Right lobe of liver (tissue), 6 donors: ENCODE measurements around the gene KHDRBS2. TPM values are rescaled to one million over a fixed set of nuclear protein-coding genes. Genes with fewer than 3 reads are reported as not detected.

Experiments
- ATAC-seq, 4 donors: fragments of 200-7000 bp; cut with Tn5 transposase; one replicate each; pipeline ENCODE4 v1.9.1; 2020; ENCODE audit warnings: mild to moderate bottlenecking in 4 of 4, moderate library complexity in 4 of 4
- DNase-seq, 3 donors: peaks; one replicate each; pipeline ENCODE4 v3.0.0-alpha.2; 2020
- H3K27ac ChIP-seq, 3 donors: fragments of 200-600 bp; one replicate each; pipeline ENCODE4 v1.8.0; 2022
- H3K27me3 ChIP-seq, 2 donors: fragments of 200-600 bp; one replicate each; pipeline ENCODE4 v1.8.0; 2022
- H3K36me3 ChIP-seq, 4 donors: fragments of 200-600 bp; sonication (generic) in 1 of 4; one replicate each; pipeline versions ENCODE4 v1.5.1 to v1.8.0; 2017 to 2022; ENCODE audit warnings: control low read depth in 1 of 4
- H3K4me1 ChIP-seq, 4 donors: fragments of 200-600 bp; sonication (generic) in 1 of 4; one replicate each; pipeline versions ENCODE4 v1.5.1 to v1.8.0; 2017 to 2022; ENCODE audit warnings: control low read depth in 1 of 4
- H3K4me3 ChIP-seq, 3 donors: fragments of 200-600 bp; one replicate each; pipeline ENCODE4 v1.8.0; 2022
- H3K9me3 ChIP-seq, 4 donors: fragments of 200-600 bp; sonication (generic) in 1 of 4; one replicate each; pipeline versions ENCODE4 v1.5.1 to v1.8.0; 2017 to 2022; ENCODE audit warnings: control low read depth in 1 of 4
- POLR2A ChIP-seq: fragments of 450-650 bp; IDR thresholded peaks from one replicate; pipeline ENCODE4 v1.6.1; 2017; ENCODE audit warnings: antibody characterized with exemption, mild to moderate bottlenecking
- WGBS: methylation state at CpG from one replicate; pipeline ENCODE4 v1.1.6; 2018; ENCODE audit warnings: low coverage, low lambda C conversion rate; ENCODE audit not compliant: insufficient coverage; ENCODE audit errors: missing lambda C conversion rate; 5-methylcytosine and 5-hydroxymethylcytosine counted together
- intact Hi-C, 2 donors: fragments of 100-400 bp; cut with DNase I; formaldehyde crosslinking; loops; one replicate each; pipeline versions ENCODE4 v1.11.2 to v1.14.1; 2022
- total RNA-seq, 6 experiments: library from RNA; depleted of rRNA in 2 of 6; stranded (reverse); fragments of >200 nt in 2 of 6; fragmentation: NEBNext Ultra II Directional in 3 of 6; extraction: Animal tissue kit (Norgen Biotek cat#: 25700) in 3 of 6; gene quantifications; one replicate each; pipeline versions ENCODE4 v1.1.0 to v1.2.4, GENCODE V29; 2016 to 2023
- TF ChIP-seq, protein P1 (sequence below), 4 donors: fragments of 200-600 bp in 3 of 4; fragments of 450-650 bp in 1 of 4; IDR thresholded peaks; one replicate each; pipeline versions ENCODE4 v1.5.1 to v1.8.0; 2016 to 2022; ENCODE audit warnings: antibody characterized with exemption in 4 of 4, mild to moderate bottlenecking in 2 of 4
- donor health status: DM: no; HTN: yes; CAD: no.
- donor health status: DM: no; HTN: no; CAD: no.
- donor health status: DM: no; HTN: no; CAD: no.
- donor health status: DM: no; HTN: yes; CAD: no.
- donor health status: DM: no; HTN: yes; CAD: no.

Gene KHDRBS2
- total RNA-seq, 6 experiments from 2014 or later, result 0.43 TPM; not detected in 5

- 68% methylated on average over 2 of the region's 2 CpGs for WGBS
- intact Hi-C loops, result no loop called here
- H3K27ac ChIP-seq, result no peak overlapping the region
- no peak for TF ChIP-seq POLR2A
- TF ChIP-seq, protein P1, sequence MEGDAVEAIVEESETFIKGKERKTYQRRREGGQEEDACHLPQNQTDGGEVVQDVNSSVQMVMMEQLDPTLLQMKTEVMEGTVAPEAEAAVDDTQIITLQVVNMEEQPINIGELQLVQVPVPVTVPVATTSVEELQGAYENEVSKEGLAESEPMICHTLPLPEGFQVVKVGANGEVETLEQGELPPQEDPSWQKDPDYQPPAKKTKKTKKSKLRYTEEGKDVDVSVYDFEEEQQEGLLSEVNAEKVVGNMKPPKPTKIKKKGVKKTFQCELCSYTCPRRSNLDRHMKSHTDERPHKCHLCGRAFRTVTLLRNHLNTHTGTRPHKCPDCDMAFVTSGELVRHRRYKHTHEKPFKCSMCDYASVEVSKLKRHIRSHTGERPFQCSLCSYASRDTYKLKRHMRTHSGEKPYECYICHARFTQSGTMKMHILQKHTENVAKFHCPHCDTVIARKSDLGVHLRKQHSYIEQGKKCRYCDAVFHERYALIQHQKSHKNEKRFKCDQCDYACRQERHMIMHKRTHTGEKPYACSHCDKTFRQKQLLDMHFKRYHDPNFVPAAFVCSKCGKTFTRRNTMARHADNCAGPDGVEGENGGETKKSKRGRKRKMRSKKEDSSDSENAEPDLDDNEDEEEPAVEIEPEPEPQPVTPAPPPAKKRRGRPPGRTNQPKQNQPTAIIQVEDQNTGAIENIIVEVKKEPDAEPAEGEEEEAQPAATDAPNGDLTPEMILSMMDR (IDR thresholded peaks at IDR 0.05), result no peak
- no peaks in the 10 kb centered on the region for H3K4me1 ChIP-seq
- ATAC-seq (no peak), DNase-seq (no peak)
- no peaks in the 10 kb centered on the region for H3K9me3 ChIP-seq
- no peaks in the 10 kb centered on the region for H3K36me3 ChIP-seq
- no peaks in the 10 kb centered on the region for H3K27me3 ChIP-seq
- H3K4me3 ChIP-seq, result no peak overlapping the region
Measured at GRCh38 chr6:62045502-62045901, 240.5 kb downstream of the KHDRBS2 start.

DNA sequence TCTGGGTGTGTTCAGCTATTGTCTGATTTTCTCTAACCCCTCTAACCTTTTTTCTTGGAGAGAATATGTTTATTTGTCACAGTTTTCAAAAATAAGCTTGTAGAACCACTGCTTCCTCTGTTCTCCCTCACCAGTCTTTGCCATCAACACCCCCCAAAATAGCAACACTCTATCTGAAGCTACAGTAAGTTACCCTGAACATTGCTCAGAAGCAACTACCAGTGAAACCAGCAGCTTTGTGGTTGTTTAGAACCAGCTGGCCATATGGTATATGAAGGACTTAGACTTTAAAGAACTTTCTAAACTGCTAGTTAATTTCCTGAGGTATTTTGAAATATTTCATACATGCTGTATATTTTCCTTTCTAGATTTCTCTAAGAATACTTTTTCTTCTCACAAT, 242.9 kb downstream of the KHDRBS2 start:
- no peaks in the 10 kb centered on the region for H3K36me3 ChIP-seq
- intact Hi-C loops, result no loop called here
- H3K4me1 ChIP-seq, result no peaks in the 10 kb centered on the region
- H3K4me3 ChIP-seq, result no peak overlapping the region
- ATAC-seq, result no peak
- no peak for TF ChIP-seq POLR2A
- TF ChIP-seq, protein P1 (IDR thresholded peaks at IDR 0.05), result no peak
- DNase-seq, result no peak
- no peak overlapping the region for H3K27ac ChIP-seq
- no peaks in the 10 kb centered on the region for H3K27me3 ChIP-seq
- H3K9me3 ChIP-seq, result no peaks in the 10 kb centered on the region

GRCh38 chr6:62042429-62042828, 243.6 kb downstream of the KHDRBS2 start:
- no peak for DNase-seq
- Histone ChIP-seq H3K4me3 (no peak overlapping the region), H3K36me3 (no peaks in the 10 kb centered on the region), H3K9me3 (no peaks in the 10 kb centered on the region), H3K27me3 (no peaks in the 10 kb centered on the region), H3K4me1 (no peaks in the 10 kb centered on the region), H3K27ac (no peak overlapping the region)
- TF ChIP-seq, protein P1 (IDR thresholded peaks at IDR 0.05), result no peak
- no peak for TF ChIP-seq POLR2A
- intact Hi-C loops, result no loop called here
- no peak for ATAC-seq

- intact Hi-C loops, result no loop called here
- Histone ChIP-seq H3K27ac (no peak overlapping the region), H3K27me3 (no peaks in the 10 kb centered on the region), H3K4me3 (no peak overlapping the region), H3K36me3 (no peaks in the 10 kb centered on the region), H3K4me1 (no peaks in the 10 kb centered on the region), H3K9me3 (no peaks in the 10 kb centered on the region)
- TF ChIP-seq POLR2A, result no peak
- TF ChIP-seq, protein P1 (IDR thresholded peaks at IDR 0.05), result no peak
- no peak for DNase-seq
- 29% methylated on average over 1 of the region's 1 CpG for WGBS
- ATAC-seq, result no peak
Measured at GRCh38 chr6:62039605-62040004, 246.4 kb downstream of the KHDRBS2 start.

- DNase-seq (no peak), ATAC-seq (no peak)
- WGBS, result 21% methylated on average over 2 of the region's 2 CpGs
- H3K27ac ChIP-seq, result no peak overlapping the region
- no peaks in the 10 kb centered on the region for H3K9me3 ChIP-seq
- no peaks in the 10 kb centered on the region for H3K27me3 ChIP-seq
- intact Hi-C loops, result no loop called here
- no peaks in the 10 kb centered on the region for H3K36me3 ChIP-seq
- H3K4me1 ChIP-seq, result no peaks in the 10 kb centered on the region
- TF ChIP-seq, protein P1 (IDR thresholded peaks at IDR 0.05), result no peak
- H3K4me3 ChIP-seq, result no peak overlapping the region
Measured at GRCh38 chr6:62037445-62037844, 248.6 kb downstream of the KHDRBS2 start.
